ENCODE measurements around the gene DLL4. TPM values are rescaled to one million over a fixed set of nuclear protein-coding genes. Genes with fewer than 3 reads are reported as not detected.

DLL4 gene
- polyA plus RNA-seq (ENCODE audit: insufficient read length in 10 of 10), result 10 to 100 TPM in 8 of 10 donors, 1 to 10 TPM in 2; 9.7 to 19.0 (median 11.6) TPM
- long read RNA-seq, donor 1, partial matches to known transcripts, result 0 of 1 reads
- long read RNA-seq, donor 1, other reads (novel, unspliced or antisense), result 0 of 1 reads
- long read RNA-seq, donor 2, partial matches to known transcripts, result 0 of 3 reads
- long read RNA-seq, donor 2, other reads (novel, unspliced or antisense), result 0 of 3 reads
- long read RNA-seq, donor 3, result 0 reads
- long read RNA-seq, donor 4, result 0 reads
- long read RNA-seq, donor 5, partial matches to known transcripts, result 14 of 17 reads
- long read RNA-seq, donor 5, other reads (novel, unspliced or antisense), result 0 of 17 reads
- long read RNA-seq, donor 6, partial matches to known transcripts, result 0 of 1 reads
- long read RNA-seq, donor 6, other reads (novel, unspliced or antisense), result 0 of 1 reads
- long read RNA-seq, donor 7, partial matches to known transcripts, result 0 of 1 reads
- long read RNA-seq, donor 7, other reads (novel, unspliced or antisense), result 0 of 1 reads
- long read RNA-seq, donor 8, partial matches to known transcripts, result 0 of 1 reads
- long read RNA-seq, donor 8, other reads (novel, unspliced or antisense), result 0 of 1 reads
- long read RNA-seq, donor 9, result 0 reads

DNA sequence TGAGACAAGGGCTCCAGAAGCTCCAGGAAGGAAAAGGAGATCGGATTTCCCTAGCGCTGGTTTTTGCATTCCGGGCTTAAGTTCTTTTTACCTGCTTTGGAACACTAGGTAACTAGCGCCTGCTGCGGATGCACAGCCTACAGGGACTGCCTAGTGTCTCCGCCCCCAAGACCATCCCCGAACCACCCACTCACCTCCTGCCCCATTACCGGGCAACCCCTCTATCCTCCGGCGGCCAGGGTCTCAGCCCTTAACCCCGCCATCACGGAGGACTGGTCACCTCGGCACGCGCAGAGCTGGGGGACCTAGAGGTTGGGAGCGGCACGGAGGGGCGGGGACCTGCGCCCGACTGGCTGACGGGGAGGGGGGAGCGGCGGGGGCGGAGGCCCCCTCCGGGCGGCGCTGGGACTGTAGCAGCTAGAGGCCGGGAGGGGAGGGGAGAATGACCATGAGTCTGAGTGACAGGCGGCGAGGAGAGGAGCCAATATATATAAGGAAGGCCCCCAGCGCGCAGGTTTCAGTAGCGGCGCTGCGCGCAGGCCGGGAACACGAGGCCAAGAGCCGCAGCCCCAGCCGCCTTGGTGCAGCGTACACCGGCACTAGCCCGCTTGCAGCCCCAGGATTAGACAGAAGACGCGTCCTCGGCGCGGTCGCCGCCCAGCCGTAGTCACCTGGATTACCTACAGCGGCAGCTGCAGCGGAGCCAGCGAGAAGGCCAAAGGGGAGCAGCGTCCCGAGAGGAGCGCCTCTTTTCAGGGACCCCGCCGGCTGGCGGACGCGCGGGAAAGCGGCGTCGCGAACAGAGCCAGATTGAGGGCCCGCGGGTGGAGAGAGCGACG is at the start of gene DLL4:
Gene DLL4 (plus strand): TSS at position 520 of the 839 bp plus-strand sequence. CDS start 329 bp downstream, outside the sequence.
- DNase-seq, result peak in 2 of 3 donors; percentile 72 to 89

DNA sequence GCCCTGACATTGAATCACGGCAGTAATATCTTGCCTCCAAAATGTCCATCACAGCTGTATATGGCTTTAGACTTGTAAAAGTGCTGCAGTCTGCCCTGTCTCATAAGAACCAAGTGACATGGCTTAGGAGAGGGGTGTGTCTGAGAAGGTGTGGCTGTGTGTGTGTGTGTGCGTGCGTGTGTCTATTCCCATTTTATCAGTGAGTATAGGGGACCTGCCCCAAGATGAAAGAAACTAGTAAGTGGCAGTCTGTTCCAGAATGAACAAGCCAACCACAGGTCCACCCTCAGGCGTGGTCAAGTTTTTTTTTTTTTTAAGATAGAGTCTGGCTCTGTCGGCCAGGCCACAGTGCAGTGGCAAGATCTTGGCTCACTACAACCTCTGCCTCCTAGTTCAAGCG is 49.5 kb upstream of the DLL4 start:
- no peak for DNase-seq

DNA sequence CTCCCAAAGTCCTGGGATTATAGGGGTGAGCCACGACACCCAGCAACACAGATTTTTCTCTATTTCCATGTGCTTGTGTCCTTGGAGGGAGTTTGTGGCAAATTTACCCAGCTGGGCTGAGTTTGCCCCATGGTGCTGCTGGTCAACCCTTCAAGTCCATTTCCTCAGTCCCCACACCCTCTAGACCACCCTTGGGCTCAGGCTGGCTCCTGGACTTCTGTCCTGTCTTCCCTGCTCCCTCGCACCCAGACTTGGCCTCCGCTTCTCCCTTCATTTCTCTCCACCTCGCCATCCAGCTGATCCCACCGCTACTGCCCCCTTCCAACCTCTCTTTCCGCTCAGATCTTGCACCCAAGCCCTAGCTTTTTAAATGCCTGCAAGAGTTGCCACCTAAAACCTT is 47.8 kb upstream of the DLL4 start:
- DNase-seq, result no peak

DNA sequence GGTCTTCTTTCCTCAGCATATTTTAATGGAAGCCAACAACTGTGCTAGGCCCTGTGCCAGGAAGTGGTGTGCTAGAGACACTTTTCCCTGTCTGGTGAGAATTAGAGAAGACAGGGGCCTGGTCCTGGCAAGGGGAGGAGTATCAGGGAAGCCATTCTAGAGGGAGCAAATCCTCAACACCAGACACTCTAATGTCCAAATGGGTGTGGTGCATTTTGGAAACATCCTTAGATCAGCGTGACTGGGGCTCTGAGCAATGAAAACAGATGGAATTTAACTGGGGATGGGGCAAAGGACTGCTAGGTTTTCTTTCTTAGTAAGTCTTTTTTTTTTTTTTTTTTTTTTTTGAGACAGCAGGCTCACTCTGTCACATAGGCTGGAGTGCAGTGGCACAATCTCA is 42.6 kb upstream of the DLL4 start:
- DNase-seq, result no peak

DNA sequence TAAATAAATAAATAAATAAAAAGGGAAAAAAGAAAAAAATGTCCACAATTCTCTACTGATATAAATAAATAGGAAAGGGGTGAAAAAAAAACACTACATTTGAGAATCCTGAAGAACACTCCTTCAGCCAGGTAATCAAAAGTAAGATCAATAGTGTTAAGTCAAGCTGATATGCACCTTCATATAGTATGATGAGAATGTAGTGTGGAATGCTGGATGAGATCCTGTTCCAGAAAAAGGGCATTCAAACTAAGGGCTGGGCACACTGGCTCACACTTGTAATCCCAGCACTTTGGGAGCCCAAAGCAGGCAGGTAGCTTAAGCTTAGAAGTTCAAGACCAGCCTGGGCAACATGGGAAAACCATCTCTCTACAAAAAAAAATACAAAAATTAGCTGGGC is 40.0 kb upstream of the DLL4 start:
- DNase-seq, result no peak

DNA sequence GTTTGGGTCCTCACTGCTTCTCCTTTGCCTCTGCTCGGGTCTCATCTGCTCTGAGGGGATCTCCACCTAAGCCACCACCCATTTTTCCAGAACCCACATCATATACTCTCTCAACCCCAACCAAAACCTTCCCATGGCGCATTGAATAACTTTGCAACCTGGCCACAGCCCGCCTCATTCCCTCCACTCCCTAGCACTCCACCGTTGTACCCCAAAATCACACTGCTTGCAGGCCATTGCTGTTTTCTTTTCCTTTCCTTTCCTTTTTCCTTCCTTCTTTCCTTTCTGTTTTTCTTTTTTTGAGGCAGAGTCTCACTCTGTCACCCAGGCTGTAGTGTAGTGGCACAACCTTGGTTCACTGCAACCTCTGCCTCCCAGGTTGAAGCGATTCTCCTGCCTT is 38.0 kb upstream of the DLL4 start:
- no peak for DNase-seq

DNA sequence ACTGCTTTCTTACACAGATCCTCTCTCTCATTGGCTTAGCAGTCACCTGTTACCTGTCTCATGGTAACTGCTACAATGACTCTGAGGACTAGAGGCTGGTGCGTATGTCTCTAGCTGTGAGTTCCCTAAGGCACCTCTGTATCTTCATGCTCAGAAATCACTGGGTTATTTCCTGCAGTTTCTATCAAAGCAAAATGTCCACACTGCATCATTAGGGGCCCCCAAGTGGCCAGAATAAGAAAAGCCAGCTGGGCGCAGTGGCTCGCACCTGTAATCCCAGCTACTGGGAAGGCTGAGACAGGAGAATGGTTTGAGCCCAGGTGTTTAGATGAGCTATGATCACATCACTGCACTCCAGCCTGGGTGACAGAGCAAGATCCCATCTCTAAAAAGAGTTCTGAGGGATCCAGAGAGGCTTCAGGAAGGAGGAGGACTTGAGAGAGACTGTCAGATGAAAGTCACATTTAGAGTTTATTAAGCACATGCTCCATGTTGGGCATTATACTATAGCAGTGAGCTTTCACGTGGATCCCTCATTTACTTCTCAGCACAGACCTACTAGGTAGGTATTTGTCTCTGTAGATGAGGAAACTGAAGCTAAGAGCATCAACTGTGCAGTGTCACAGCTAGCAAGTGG is 37.2 kb upstream of the DLL4 start:
- DNase-seq, result peak in 1 of 3 donors; percentile 57

DNA sequence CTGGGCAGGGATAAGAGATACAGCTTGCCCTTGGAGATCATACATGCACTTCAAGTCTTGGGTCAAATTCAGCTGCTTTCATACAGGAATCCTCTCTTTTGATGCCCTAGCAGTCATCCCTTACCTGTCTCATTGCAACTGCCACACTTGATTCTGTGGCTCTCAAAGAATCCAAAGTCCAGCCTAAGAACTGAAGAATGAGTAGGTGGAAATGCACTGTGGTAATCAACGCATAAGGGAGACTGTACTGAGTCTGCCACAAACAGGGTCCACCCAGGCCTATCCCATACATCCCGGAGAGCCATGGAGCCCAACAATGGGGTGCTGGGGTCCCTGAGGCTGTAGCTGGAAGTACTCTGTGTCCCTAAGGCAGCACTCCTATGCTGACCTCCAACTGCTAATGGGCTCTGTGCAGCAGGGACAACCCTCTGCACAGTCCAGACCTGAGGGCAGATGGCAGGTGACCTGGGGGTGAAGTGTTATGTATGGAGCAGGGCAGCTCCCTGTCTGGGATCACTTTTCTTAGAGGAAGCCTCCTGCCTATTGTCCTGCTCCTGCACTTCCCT is 36.6 kb upstream of the DLL4 start:
- DNase-seq, result no peak

DNA sequence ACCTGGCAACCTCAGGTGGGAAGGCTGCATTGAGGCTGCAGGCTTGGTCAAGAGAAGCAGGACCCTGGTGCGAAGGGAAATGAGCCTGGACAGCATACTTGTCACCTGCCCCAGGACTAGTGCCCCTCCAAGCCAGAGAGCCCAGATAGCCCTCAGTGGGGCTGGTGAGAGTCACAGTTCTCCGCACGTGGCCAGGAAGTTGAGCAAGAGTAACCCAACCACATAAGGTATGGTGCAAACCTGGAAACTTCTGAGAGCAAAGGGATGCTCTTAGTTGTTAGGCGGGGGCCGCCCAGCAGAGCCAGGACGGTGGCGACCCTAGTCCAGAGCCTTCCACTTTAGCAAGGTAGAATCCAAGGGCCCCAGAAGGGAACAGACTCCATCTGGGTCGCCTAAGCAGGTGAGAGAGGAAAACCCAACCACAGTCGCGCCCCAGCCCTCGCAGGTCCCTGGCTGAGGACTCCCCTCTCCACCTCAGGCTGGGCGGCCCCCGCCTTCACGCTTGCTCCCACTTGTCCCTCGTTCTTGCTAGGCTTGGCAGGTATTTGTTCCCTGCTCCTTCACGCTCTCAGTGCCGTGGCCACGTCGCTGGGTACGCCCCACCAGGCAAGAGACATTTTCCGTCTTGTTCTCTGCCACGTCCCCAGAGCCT is 36.0 kb upstream of the DLL4 start:
- DNase-seq, result no peak

DNA sequence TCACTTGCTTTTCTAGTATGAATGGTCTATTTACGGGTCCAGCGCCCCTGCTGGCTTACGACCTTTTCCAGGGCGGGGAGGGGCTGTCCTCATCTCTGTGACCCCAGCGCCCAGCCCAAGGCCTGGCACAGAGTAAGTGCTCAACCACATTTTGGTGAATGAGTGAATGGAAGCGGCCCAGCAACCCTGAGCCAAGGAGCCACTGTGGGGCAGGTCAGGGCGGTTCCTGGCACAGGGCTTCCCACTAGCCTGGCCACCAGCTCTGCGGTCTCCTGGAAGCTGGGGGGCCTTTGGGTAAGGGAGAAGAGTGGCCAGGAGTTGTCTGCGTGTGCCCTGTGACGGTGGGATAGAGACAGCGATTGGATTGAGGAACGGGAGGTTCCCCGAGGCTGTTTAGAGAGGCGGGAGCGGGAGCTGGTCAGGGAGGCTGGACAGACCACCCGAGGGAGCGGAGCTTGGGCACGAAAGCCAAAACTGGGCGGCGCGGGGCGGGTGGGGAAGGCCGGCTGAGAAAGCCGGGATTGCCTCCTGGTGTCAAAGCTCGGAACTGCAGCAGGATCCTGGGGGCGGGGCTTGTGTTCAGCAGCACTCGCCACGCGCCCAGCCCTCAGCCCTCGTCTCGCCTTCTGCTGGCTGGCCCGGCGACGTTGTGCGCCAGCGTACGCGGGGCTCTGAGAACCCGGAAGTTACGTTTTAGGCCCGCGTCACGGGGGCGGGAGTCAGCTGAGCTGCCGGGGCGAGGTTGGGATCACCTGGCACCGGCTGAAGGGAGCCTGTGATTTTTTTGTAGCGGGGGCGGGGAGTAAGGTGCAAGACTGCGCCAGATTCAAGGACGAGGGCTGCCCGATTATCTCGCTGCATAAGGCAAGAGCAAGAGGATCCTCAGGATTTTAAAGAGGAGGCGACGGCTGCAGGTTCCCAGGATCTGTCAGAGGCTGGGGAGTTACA is 35.1 kb upstream of the DLL4 start, which contains the start of gene VPS18:
Gene VPS18 (plus strand): TSS at position 718 of the 948 bp plus-strand sequence. CDS start 319 bp downstream, outside the sequence.
- DNase-seq, result peak; percentile 97 to 99 (median 98)

DNA sequence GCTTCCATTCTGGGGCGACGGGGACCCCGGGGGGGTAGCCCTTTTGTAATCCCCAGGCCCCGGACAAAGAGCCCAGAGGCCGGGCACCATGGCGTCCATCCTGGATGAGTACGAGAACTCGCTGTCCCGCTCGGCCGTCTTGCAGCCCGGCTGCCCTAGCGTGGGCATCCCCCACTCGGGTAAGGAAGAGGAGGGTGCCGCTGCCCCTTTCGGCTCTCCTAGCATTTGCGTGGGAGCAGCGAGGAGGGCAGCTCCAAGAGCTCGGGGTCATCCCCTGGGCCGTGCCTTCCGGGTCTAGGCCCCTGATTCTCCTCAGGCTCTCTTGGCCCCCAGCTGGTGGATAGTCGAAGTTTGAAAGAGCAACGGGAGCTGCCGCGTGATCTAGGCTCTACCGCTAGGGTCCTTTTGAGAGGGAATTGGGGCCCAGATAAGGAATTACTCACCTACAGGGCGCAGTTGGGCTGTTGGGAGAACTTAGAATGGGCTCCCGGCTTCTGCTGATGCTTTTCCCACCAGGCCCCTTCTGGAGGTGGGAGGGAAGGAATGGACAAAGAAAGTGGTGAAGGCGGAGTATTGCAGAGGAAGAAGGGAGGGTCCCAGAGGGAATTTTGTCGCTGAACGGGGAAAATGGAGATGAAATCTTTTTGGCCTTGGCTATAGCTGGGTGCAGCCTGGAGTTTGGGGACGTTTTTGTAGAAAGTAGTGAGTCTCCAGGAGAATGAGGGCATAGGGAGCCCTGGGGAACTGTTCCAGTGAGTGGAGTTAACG is 34.3 kb upstream of the DLL4 start:
- DNase-seq, result peak in 2 of 3 donors; percentile 55 to 86

DNA sequence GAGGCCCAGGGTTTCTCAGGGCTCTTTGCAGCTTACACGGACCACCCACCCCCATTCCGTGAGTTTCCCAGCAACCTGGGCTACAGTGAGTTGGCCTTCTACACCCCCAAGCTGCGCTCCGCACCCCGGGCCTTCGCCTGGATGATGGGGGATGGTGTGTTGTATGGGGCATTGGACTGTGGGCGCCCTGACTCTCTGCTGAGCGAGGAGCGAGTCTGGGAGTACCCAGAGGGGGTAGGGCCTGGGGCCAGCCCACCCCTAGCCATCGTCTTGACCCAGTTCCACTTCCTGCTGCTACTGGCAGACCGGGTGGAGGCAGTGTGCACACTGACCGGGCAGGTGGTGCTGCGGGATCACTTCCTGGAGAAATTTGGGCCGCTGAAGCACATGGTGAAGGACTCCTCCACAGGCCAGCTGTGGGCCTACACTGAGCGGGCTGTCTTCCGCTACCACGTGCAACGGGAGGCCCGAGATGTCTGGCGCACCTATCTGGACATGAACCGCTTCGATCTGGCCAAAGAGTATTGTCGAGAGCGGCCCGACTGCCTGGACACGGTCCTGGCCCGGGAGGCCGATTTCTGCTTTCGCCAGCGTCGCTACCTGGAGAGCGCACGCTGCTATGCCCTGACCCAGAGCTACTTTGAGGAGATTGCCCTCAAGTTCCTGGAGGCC is 29.5 kb upstream of the DLL4 start:
- DNase-seq, result no peak

DNA sequence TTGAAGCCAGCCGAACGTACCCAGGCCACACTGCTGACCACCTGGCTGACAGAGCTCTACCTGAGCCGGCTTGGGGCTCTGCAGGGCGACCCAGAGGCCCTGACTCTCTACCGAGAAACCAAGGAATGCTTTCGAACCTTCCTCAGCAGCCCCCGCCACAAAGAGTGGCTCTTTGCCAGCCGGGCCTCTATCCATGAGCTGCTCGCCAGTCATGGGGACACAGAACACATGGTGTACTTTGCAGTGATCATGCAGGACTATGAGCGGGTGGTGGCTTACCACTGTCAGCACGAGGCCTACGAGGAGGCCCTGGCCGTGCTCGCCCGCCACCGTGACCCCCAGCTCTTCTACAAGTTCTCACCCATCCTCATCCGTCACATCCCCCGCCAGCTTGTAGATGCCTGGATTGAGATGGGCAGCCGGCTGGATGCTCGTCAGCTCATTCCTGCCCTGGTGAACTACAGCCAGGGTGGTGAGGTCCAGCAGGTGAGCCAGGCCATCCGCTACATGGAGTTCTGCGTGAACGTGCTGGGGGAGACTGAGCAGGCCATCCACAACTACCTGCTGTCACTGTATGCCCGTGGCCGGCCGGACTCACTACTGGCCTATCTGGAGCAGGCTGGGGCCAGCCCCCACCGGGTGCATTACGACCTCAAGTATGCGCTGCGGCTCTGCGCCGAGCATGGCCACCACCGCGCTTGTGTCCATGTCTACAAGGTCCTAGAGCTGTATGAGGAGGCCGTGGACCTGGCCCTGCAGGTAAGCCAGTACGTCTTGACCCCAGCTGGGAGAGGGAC is 28.7 kb upstream of the DLL4 start:
- DNase-seq, result no peak

DNA sequence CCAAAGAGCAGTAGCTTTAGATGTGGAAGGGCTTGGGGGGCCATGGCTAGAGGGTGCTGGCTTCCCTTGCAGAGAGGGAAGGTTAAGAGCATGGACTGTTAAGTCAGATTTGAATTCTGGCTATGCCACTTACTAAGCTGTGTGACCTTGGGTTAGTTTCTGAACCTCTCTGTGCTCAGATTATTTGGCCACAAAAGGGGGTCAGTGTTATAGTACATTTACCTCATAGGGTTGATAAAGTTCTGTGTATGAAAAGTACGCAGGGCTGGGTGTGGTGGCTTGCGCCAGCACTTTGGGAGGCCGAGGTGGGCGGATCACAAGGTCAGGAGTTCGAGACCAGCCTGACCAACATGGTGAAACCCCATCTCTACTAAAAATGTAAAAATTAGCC is 28.1 kb upstream of the DLL4 start:
- no peak for DNase-seq

DNA sequence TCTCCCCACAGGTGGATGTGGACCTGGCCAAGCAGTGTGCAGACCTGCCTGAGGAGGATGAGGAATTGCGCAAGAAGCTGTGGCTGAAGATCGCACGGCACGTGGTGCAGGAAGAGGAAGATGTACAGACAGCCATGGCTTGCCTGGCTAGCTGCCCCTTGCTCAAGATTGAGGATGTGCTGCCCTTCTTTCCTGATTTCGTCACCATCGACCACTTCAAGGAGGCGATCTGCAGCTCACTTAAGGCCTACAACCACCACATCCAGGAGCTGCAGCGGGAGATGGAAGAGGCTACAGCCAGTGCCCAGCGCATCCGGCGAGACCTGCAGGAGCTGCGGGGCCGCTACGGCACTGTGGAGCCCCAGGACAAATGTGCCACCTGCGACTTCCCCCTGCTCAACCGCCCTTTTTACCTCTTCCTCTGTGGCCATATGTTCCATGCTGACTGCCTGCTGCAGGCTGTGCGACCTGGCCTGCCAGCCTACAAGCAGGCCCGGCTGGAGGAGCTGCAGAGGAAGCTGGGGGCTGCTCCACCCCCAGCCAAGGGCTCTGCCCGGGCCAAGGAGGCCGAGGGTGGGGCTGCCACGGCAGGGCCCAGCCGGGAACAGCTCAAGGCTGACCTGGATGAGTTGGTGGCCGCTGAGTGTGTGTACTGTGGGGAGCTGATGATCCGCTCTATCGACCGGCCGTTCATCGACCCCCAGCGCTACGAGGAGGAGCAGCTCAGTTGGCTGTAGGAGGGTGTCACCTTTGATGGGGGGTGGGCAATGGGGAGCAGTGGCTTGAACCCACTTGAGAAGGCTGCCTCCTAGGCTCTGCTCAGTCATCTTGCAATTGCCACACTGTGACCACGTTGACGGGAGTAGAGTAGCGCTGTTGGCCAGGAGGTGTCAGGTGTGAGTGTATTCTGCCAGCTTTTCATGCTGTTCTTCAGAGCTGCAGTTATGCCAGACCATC is 26.3 kb upstream of the DLL4 start:
- peak in 1 of 3 donors; percentile 44 for DNase-seq

DNA sequence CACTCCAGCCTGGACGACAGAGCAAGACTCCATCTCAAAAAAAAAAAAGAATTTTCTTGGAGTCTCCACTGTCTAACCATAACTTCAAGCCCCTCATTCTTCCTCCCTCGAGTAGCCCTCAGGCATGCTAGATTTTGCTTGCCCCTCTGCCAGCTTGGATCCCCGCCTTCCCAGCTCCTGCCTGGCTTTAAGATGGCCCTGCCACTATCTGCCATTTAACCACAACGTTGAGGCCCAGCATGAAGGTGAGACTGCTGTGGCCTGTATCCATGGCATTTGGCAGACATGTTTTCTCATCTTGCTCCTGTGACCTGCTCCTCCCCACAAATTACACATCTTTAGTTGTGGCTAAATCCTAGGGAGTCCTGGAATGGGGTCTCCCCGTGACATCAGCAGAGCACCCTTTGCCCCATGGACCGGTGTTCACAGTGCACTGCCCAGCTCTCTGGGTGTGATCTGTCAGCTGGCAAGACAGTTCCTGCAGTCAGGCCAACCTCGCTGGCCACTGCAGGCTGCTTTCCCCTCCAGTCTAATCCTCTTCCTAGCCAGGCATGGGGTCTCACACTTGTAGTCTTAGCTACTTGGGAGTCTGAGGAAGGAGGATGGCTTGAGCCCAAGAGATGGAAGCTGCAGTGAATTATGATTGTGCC is 24.5 kb upstream of the DLL4 start:
- DNase-seq, result peak in 1 of 3 donors; percentile 43

Data from muscle of back (tissue), 13 donors.